GM20000 (cell line): ENCODE measurements around the gene FAIM2.
"Not testable (repeated sequence)": the region's sequence is repeated elsewhere in the genome, so short reads cannot be mapped to it uniquely, and the experiment has no call there.

Source experiments
- DNase-seq: peaks from one replicate; pipeline ENCODE4 v3.0.0; 2012; ENCODE audit warnings: low spot score
- CTCF ChIP-seq: IDR thresholded peaks from 2 replicates; pipeline ENCODE4 v1.5.1; 2012; ENCODE audit warnings: mild to moderate bottlenecking, control low read depth; ENCODE audit errors: extremely low read depth, missing control alignments

Gene FAIM2

DNA sequence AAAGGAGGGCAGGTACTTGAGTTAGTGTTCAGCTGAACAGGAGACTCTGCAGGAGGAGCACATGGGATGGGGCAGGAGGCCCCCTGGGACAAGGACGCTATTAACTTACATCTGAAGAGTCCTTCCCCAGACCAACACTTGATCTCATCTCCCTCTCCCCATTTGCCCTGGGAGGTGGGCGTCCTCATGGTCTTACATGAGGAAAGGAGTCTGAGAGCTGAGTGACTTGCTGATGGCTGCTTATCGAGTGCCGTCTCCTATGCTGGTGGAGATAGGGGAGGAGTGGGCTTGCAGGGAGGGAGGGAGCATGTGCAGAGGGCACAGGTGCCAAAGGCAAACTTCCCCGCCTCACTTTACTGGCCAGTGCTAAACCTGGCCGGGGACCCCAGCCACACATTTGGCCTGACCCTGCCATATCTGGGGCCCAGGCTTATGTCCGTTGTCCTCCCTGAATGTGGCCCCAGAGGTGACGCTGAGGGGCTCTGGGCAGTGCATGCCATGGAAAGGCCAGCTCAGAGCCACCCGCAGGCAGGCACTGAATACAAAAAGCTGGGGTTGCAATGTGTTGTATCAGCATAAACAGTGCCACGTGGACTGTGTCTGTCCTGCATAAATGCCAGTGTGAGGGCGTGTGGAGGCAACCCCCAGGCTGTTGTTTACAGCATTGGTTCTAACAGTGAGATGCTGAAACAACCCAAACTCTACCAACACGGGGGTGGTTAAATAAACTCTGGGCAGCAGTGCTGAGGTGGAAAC is 29.4 kb downstream of the FAIM2 start:
- no peak for DNase-seq
- TF ChIP-seq CTCF, result no peak

DNA sequence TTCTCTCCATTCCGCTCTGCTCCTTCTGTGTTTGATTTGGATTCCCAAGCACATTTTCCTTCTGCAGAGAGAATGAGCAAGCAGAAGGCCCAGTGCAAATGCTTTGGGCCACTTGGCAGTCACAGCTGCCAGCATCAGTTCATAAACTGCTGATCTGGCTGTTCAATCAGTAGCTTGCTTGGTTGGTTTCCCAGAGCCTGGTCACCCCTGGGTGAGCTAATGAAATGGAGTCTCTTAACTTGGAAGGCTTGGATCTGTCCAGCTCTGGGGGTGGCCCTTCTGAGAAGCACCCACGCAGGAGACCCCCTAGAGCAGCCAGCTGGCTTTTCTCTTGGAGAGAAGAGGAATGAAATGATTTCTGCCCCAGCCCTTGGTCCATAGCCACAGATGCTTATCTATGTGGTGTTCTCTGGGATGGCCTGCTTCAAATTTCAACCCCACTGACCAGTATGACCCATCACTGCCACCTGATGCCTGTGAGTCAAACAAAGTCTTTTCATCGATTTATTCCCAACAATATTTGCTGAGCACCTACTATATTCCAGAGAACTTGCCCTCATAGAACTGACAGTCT is 30.3 kb downstream of the FAIM2 start:
- no peak for TF ChIP-seq CTCF
- DNase-seq, result no peak

- no peak for DNase-seq
- TF ChIP-seq CTCF, result no peak
Observed at GRCh38 chr12:49872781-49873181, 30.9 kb downstream of the FAIM2 start.

DNA sequence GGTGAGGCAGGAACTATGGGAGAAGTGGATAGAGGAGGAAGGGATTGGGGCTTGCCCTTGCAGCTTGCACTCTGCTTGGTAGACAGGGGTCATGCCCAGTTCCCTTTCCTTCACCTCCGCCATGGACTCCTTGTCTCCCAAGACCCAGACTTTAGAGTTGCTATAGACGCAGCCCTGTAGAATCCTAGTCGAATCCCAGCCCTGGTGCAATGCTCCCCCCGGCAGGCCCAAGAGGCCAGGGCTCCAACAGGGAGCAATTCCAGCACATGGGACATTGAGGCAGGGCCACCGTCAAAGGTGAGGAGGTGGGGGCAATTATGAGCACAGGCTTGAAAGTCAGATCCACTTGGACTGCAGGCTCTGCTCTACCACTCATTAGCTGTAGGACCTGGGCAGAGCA is 31.3 kb downstream of the FAIM2 start:
- no peak for TF ChIP-seq CTCF

DNA sequence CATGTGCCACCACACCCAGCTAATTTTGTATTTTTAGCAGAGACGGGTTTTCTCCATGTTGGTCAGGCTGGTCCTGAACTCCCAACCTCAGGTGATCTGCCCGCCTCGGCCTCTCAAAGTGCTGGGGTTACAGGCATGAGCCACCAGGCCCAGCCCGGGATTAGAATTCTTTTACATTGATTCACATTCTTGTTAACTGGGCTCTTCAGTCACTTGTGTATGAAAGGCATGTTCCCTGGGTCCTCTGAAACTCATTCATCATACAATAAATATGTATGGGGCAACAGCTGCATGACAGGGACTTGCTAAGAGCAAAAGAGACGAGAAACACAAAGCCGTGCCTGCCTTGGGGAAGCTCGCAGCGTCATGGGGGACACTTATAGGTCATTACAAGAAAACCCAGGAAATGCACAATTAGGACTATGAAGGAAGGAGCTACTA is 31.9 kb downstream of the FAIM2 start:
- DNase-seq, result not testable (repeated sequence)

More for the DNA sequence above, 31.3 kb downstream of the FAIM2 start:
- no peak for DNase-seq

GRCh38 chr12:49871263-49871561 is 32.5 kb downstream of the FAIM2 start:
- no peak for TF ChIP-seq CTCF
- no peak for DNase-seq

DNA sequence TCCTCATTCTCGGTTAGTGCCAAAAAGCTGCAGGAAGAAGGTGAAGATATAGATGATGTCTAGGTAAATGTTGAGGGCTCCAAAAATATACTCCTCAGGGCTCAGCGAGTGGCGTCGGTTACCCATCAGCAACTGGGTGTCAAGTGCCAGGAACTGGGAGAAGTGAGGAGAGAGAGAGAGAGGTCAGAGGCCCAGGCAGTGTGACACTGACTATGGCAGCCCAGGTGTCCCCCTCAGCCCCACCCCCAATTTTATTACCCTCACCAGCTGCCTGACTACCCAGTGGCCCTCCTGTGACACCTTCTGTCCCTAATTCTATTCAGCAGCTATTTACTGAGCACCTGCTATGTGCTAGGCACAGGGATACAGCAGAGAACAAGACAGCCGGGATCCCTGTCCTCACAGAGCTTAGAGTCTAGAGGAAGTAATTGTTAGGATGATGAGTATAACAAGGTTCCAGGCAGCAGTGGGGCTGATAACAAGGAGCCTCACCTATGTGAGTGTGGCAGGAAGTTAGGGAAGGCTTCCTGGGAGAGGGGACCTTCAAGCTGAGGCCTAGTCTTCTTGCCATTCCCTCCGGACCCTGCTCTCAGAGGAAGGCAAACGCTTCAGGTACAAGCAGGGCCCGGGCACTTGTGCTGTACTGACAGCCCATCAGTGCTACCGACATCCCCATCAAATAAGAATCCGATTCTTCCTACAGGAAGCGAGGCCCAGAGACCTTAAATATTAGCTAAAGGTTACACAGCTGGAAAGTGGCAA is 33.0 kb downstream of the FAIM2 start:
- no peak for DNase-seq
- no peak for TF ChIP-seq CTCF
